DOHH2 (cell line): ENCODE results near the gene IRX2.

Experiments used
- H3F3A ChIP-seq: fragments of 200-600 bp; sonication (generic), shearing (Covaris generic); 2 replicates; pipeline ENCODE4 v1.6.0; 2016; ENCODE audit warnings: antibody characterized with exemption, mild to moderate bottlenecking; ENCODE audit not compliant: control insufficient read depth, insufficient read depth
- H3K27ac ChIP-seq: fragments of 200-600 bp; sonication (generic); 2 replicates; pipeline ENCODE4 v1.5.1; 2014; ENCODE audit warnings: low read depth, mild to moderate bottlenecking, low read length, moderate library complexity
- H3K27me3 ChIP-seq: fragments of 200-600 bp; sonication (generic); 2 replicates; pipeline ENCODE4 v1.6.1; 2014; ENCODE audit warnings: mild to moderate bottlenecking, low read length, mixed read lengths; ENCODE audit not compliant: control insufficient read depth
- H3K36me3 ChIP-seq: fragments of 200-600 bp; sonication (generic); 2 replicates; pipeline ENCODE4 v1.6.1; 2014; ENCODE audit warnings: mild to moderate bottlenecking, low read length, moderate library complexity, mixed read lengths; ENCODE audit not compliant: control insufficient read depth
- H3K4me1 ChIP-seq: fragments of 200-600 bp; sonication (generic); 2 replicates; pipeline ENCODE4 v1.6.1; 2014; ENCODE audit warnings: mild to moderate bottlenecking, low read length, mixed read lengths; ENCODE audit not compliant: control insufficient read depth
- H3K4me2 ChIP-seq: fragments of 200-600 bp; sonication (generic); 2 replicates; pipeline ENCODE4 v1.6.0; 2014; ENCODE audit warnings: mild to moderate bottlenecking, low read length, moderate library complexity
- H3K4me3 ChIP-seq: fragments of 200-600 bp; sonication (generic); 2 replicates; pipeline ENCODE4 v1.5.1; 2014; ENCODE audit warnings: mild to moderate bottlenecking, low read length, mixed read lengths
- H3K79me2 ChIP-seq: fragments of 200-600 bp; sonication (generic); 2 replicates; pipeline ENCODE4 v1.6.1; 2014; ENCODE audit warnings: mild to moderate bottlenecking, low read length, mixed read lengths; ENCODE audit not compliant: control insufficient read depth
- H3K9me2 ChIP-seq: fragments of 200-600 bp; sonication (generic); replicated peaks from 2 replicates; pipeline ENCODE4 v1.6.1; 2014; ENCODE audit warnings: mild to moderate bottlenecking, low read length, mixed read lengths; ENCODE audit not compliant: control insufficient read depth
- H3K9me3 ChIP-seq: fragments of 200-600 bp; sonication (generic); 2 replicates; pipeline ENCODE4 v1.6.1; 2014; ENCODE audit warnings: antibody characterized with exemption, low read length, mixed read lengths; ENCODE audit not compliant: control insufficient read depth, insufficient read depth
- H4K20me1 ChIP-seq: fragments of 200-600 bp; sonication (generic); 2 replicates; pipeline ENCODE4 v1.6.0; 2014; ENCODE audit warnings: low read depth, mild to moderate bottlenecking, antibody characterized with exemption, low read length, moderate library complexity; ENCODE audit not compliant: control insufficient read depth, insufficient read depth
- CTCF ChIP-seq: fragments of 200-600 bp; sonication (generic); IDR thresholded peaks from one replicate; pipeline ENCODE4 v1.5.1; 2014; ENCODE audit warnings: antibody characterized with exemption, mild to moderate bottlenecking, low read depth, low read length; ENCODE audit not compliant: poor library complexity, severe bottlenecking
- EZH2phosphoT487 ChIP-seq: fragments of 200-600 bp; sonication (generic); IDR thresholded peaks from 2 replicates; pipeline ENCODE4 v1.6.1; 2017; ENCODE audit warnings: borderline replicate concordance, mild to moderate bottlenecking, antibody characterized with exemption, low read length, moderate library complexity, mixed read lengths

IRX2 gene

GRCh38 chr5:2754581-2755075 is 3.2 kb upstream of the IRX2 start:
- H3K27me3 ChIP-seq = no peaks in the 10 kb centered on the region
- H3K4me2 ChIP-seq = no peak overlapping the region
- no peak overlapping the region for H3K27ac ChIP-seq
- no peaks in the 10 kb centered on the region for H3K36me3 ChIP-seq
- no peaks in the 10 kb centered on the region for H3K9me2 ChIP-seq
- H4K20me1 ChIP-seq = no peaks in the 10 kb centered on the region
- peaks cover 29% of the 10 kb centered on the region; the same call in 1 of the 2 replicates for H3K9me3 ChIP-seq
- no peaks in the 10 kb centered on the region for H3K79me2 ChIP-seq
- no peaks in the 10 kb centered on the region for H3F3A ChIP-seq
- no peaks in the 10 kb centered on the region for H3K4me1 ChIP-seq
- TF ChIP-seq CTCF = no peak
- TF ChIP-seq EZH2phosphoT487 = no peak
- no peak overlapping the region for H3K4me3 ChIP-seq

GRCh38 chr5:2753452-2754420 is 2.3 kb upstream of the IRX2 start:
- Histone ChIP-seq H3K36me3 (no peaks in the 10 kb centered on the region), H3K27me3 (no peaks in the 10 kb centered on the region), H3K4me1 (no peaks in the 10 kb centered on the region), H3K79me2 (no peaks in the 10 kb centered on the region), H4K20me1 (no peaks in the 10 kb centered on the region), H3K9me3 (peaks cover 35% of the 10 kb centered on the region; the same call in 1 of the 2 replicates), H3K27ac (no peak overlapping the region), H3K4me3 (no peak overlapping the region), H3K4me2 (no peak overlapping the region), H3K9me2 (no peaks in the 10 kb centered on the region), H3F3A (no peaks in the 10 kb centered on the region)
- TF ChIP-seq CTCF (no peak), EZH2phosphoT487 (no peak)

- no peaks in the 10 kb centered on the region for H3K36me3 ChIP-seq
- H3K4me1 ChIP-seq = no peaks in the 10 kb centered on the region
- H3K9me2 ChIP-seq = no peaks in the 10 kb centered on the region
- no peak overlapping the region for H3K4me2 ChIP-seq
- TF ChIP-seq EZH2phosphoT487 (no peak), CTCF (no peak)
- H3F3A ChIP-seq = no peaks in the 10 kb centered on the region
- no peaks in the 10 kb centered on the region for H4K20me1 ChIP-seq
- H3K4me3 ChIP-seq = no peak overlapping the region
- no peaks in the 10 kb centered on the region for H3K27me3 ChIP-seq
- peaks cover 35% of the 10 kb centered on the region; the same call in 1 of the 2 replicates for H3K9me3 ChIP-seq
- H3K27ac ChIP-seq = no peak overlapping the region
- H3K79me2 ChIP-seq = no peaks in the 10 kb centered on the region
These were observed 1.5 kb upstream of the IRX2 start for GRCh38 chr5:2752821-2753439.
